GM12891 (cell line): ENCODE measurements around the gene C11orf71.

Experiments used
- PAX5 ChIP-seq: IDR thresholded peaks from 2 replicates; pipeline ENCODE4 v1.6.1; 2011; ENCODE audit warnings: low read length, moderate library complexity, mild to moderate bottlenecking; ENCODE audit not compliant: insufficient read depth, severe bottlenecking
- POLR2A ChIP-seq: IDR thresholded peaks from 2 replicates; pipeline ENCODE4 v1.6.1; 2011; ENCODE audit warnings: low read depth, low read length, control low read depth
- POLR2AphosphoS5 ChIP-seq: IDR thresholded peaks from 2 replicates; pipeline ENCODE4 v1.6.1; 2011; ENCODE audit warnings: low read depth, low read length, control low read depth
- SPI1 ChIP-seq: IDR thresholded peaks from 2 replicates; pipeline ENCODE4 v1.6.1; 2011; ENCODE audit warnings: low read depth, low read length, control low read depth
- TAF1 ChIP-seq: IDR thresholded peaks from 2 replicates; pipeline ENCODE4 v1.6.1; 2011; ENCODE audit warnings: low read depth, low read length, control low read depth

GRCh38 chr11:114382509-114382908, 17.8 kb downstream of the C11orf71 start:
- TF ChIP-seq SPI1: no peak
- no peak for TF ChIP-seq TAF1
- no peak for TF ChIP-seq POLR2A
- no peak for TF ChIP-seq POLR2AphosphoS5
- no peak for TF ChIP-seq PAX5
